IPS-20b (cell line): Measurements from ENCODE around the gene SPRY4.
A peak's percentile ranks its signal among the peaks of the same experiment; 100 is the strongest.
"Not testable (repeated sequence)": the region's sequence is repeated elsewhere in the genome, so short reads cannot be mapped to it uniquely, and the experiment has no call there.

Experiments used
- H3K27ac ChIP-seq: one replicate; pipeline ENCODE4 v1.5.1; 2013; ENCODE audit warnings: low read length
- H3K27me3 ChIP-seq: 2 replicates; pipeline ENCODE4 v1.6.1; 2013; ENCODE audit warnings: mild to moderate bottlenecking, low read length, inconsistent platforms; ENCODE audit not compliant: insufficient read depth
- H3K36me3 ChIP-seq: 2 replicates; pipeline ENCODE4 v1.6.1; 2013; ENCODE audit warnings: low read depth, mild to moderate bottlenecking, inconsistent platforms, low read length, moderate library complexity; ENCODE audit not compliant: insufficient read depth
- H3K4me1 ChIP-seq: 2 replicates; pipeline ENCODE4 v1.6.1; 2013; ENCODE audit warnings: mild to moderate bottlenecking, control low read depth, inconsistent platforms, low read length, moderate library complexity; ENCODE audit not compliant: insufficient read depth
- H3K4me3 ChIP-seq: 2 replicates; pipeline ENCODE4 v1.5.1; 2013; ENCODE audit warnings: mild to moderate bottlenecking, low read length, inconsistent platforms
- H3K9ac ChIP-seq: 2 replicates; pipeline ENCODE4 v1.6.1; 2013; ENCODE audit warnings: low read depth, mild to moderate bottlenecking, inconsistent platforms, low read length, moderate library complexity
- H3K9me3 ChIP-seq: 2 replicates; pipeline ENCODE4 v1.6.1; 2013; ENCODE audit warnings: mild to moderate bottlenecking, low read depth, low read length, inconsistent platforms; ENCODE audit not compliant: insufficient read depth

Gene SPRY4

GRCh38 chr5:142277796-142278195 is 47.0 kb downstream of the SPRY4 start:
- no peaks in the 10 kb centered on the region for H3K36me3 ChIP-seq
- H3K4me1 ChIP-seq: peaks cover 12% of the 10 kb centered on the region; the same call in 1 of the 2 replicates
- H3K9me3 ChIP-seq: no peaks in the 10 kb centered on the region
- H3K9ac ChIP-seq: no peak overlapping the region
- H3K27me3 ChIP-seq: no peaks in the 10 kb centered on the region
- H3K4me3 ChIP-seq: no peak overlapping the region
- no peak overlapping the region for H3K27ac ChIP-seq

GRCh38 chr5:142276517-142276916 is 48.3 kb downstream of the SPRY4 start:
- H3K4me3 ChIP-seq: no peak overlapping the region

GRCh38 chr5:142275496-142275895 is 49.3 kb downstream of the SPRY4 start:
- no peak overlapping the region for H3K4me3 ChIP-seq
- H3K27me3 ChIP-seq: no peaks in the 10 kb centered on the region
- H3K27ac ChIP-seq: no peak overlapping the region
- H3K9me3 ChIP-seq: no peaks in the 10 kb centered on the region
- no peaks in the 10 kb centered on the region for H3K36me3 ChIP-seq
- H3K4me1 ChIP-seq: peaks cover 8% of the 10 kb centered on the region; the same call in 1 of the 2 replicates
- H3K9ac ChIP-seq: no peak overlapping the region

More at GRCh38 chr5:142276517-142276916, 48.3 kb downstream of the SPRY4 start:
- H3K9ac ChIP-seq: no peak overlapping the region
- H3K27me3 ChIP-seq: no peaks in the 10 kb centered on the region
- peaks cover 12% of the 10 kb centered on the region; the same call in 1 of the 2 replicates for H3K4me1 ChIP-seq
- H3K9me3 ChIP-seq: no peaks in the 10 kb centered on the region
- no peak overlapping the region for H3K27ac ChIP-seq
- H3K36me3 ChIP-seq: no peaks in the 10 kb centered on the region

GRCh38 chr5:142272596-142272995 is 52.2 kb downstream of the SPRY4 start:
- not testable (repeated sequence) for H3K27me3 ChIP-seq, H3K27ac ChIP-seq, H3K9ac ChIP-seq, H3K9me3 ChIP-seq, H3K36me3 ChIP-seq, H3K4me1 ChIP-seq, H3K4me3 ChIP-seq

GRCh38 chr5:142264084-142264483 is 60.7 kb downstream of the SPRY4 start:
- not testable (repeated sequence) for H3K4me3 ChIP-seq, H3K27me3 ChIP-seq, H3K9me3 ChIP-seq, H3K27ac ChIP-seq, H3K9ac ChIP-seq, H3K36me3 ChIP-seq
- H3K4me1 ChIP-seq: peaks cover 14% of the 10 kb centered on the region

GRCh38 chr5:142263346-142263745 is 61.5 kb downstream of the SPRY4 start:
- Histone ChIP-seq H3K4me3 (no peak overlapping the region), H3K36me3 (no peaks in the 10 kb centered on the region), H3K9ac (0 out of 2 replicates have a peak overlapping the region, but pooled peaks have one; percentile 42), H3K27me3 (no peaks in the 10 kb centered on the region), H3K9me3 (no peaks in the 10 kb centered on the region), H3K4me1 (peaks cover 11% of the 10 kb centered on the region), H3K27ac (no peak overlapping the region)

- Histone ChIP-seq H3K36me3 (no peaks in the 10 kb centered on the region), H3K9me3 (no peaks in the 10 kb centered on the region), H3K4me3 (no peak overlapping the region), H3K9ac (no peak overlapping the region), H3K27ac (no peak overlapping the region), H3K4me1 (peaks cover 10% of the 10 kb centered on the region), H3K27me3 (no peaks in the 10 kb centered on the region)
Observed at GRCh38 chr5:142262683-142263082, 62.1 kb downstream of the SPRY4 start.
